ENCODE data around the gene CACNA1G. TPM values are rescaled to one million over a fixed set of nuclear protein-coding genes. Genes with fewer than 3 reads are reported as not detected.

Gene CACNA1G
- total RNA-seq, 2 experiments from 2014 or later, result not detected

DNA sequence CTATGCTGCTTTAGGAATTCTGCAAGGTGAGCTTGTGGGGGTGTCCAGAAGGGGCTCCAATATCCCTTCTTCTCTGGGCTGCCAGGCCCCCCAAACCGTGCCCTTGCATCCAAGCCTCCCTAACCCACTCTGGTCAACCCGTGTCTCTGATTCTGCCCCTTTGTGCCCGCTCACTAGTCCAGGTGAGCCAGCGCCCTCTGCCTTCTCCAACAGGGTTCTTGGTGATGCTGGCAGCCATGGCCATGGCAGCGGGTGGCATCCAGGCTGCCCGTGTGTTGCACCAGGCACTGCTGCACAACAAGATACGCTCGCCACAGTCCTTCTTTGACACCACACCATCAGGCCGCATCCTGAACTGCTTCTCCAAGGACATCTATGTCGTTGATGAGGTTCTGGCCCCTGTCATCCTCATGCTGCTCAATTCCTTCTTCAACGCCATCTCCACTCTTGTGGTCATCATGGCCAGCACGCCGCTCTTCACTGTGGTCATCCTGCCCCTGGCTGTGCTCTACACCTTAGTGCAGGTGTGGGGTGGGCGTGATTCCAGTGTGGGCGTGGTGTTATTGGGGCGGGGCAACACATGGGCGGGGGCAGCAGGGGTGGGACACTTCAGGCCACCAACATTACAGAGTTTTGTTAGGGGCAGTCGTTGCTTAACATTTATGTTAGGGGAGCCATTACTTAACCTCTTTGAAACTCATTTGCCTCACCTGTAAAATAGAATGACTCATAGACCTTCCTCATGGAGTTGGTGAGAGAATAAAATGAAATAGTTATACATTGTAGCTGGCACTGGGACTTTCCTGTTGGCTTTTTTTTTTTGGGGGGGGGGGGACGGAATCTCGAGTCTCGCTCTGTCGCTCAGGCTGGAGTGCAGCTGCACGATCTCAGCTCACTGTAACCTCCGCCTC is 115.8 kb downstream of the CACNA1G start:
- Mint-ChIP-seq H3K4me1 (peaks cover 3% of the 10 kb centered on the region), H3K9me3 (ENCODE audit: low read depth) (no peaks in the 10 kb centered on the region), H3K27ac (no peak overlapping the region), H3K36me3 (no peaks in the 10 kb centered on the region), H3K27me3 (peaks cover 7% of the 10 kb centered on the region), H3K4me3 (no peak overlapping the region)
- DNase-seq (no peak), ATAC-seq (no peak)
- CTCF ChIA-PET, result interaction anchor here (0.6 kb wide), 1 partner anchor 15 kb away, joined by 3 read pairs; no protein-coding TSS in a partner anchor

Other genes with a start within 250 kb of the CACNA1G start
- 10 to 100 TPM; 33.1 to 38.2 TPM for gene XYLT2, start 214.6 kb upstream of the CACNA1G start, total RNA-seq
- gene MRPL27, start 187.5 kb upstream of the CACNA1G start, total RNA-seq, result 10 to 100 TPM; 65.7 to 81.8 TPM
- gene EME1, start 187.5 kb upstream of the CACNA1G start, total RNA-seq, result 10 to 100 TPM; 34.0 to 40.8 TPM
- 10 to 100 TPM; 71.5 to 82.6 TPM for gene LRRC59, start 163.2 kb upstream of the CACNA1G start, total RNA-seq
- gene ACSF2, start 134.5 kb upstream of the CACNA1G start, total RNA-seq, result 10 to 100 TPM; 34.6 to 49.4 TPM
- not detected for gene CHAD, start 91.8 kb upstream of the CACNA1G start, total RNA-seq
- gene RSAD1, start 81.9 kb upstream of the CACNA1G start, total RNA-seq, result 10 to 100 TPM; 30.3 to 33.2 TPM
- gene MYCBPAP, start 52.3 kb upstream of the CACNA1G start, total RNA-seq, result 10 to 100 TPM in 1 of 2 experiments, 1 to 10 TPM in 1; 6.7 to 13.9 TPM
- not detected for gene EPN3, start 28.0 kb upstream of the CACNA1G start, total RNA-seq
- 10 to 100 TPM; 29.9 to 35.2 TPM for gene SPATA20, start 13.5 kb upstream of the CACNA1G start, total RNA-seq
- not detected for gene ABCC3, start 74.2 kb downstream of the CACNA1G start, total RNA-seq
- gene ANKRD40, start 147.2 kb downstream of the CACNA1G start, total RNA-seq, result 10 to 100 TPM; 30.5 to 39.3 TPM
- 100 to 1,000 TPM; 147 to 193 TPM for gene LUC7L3, start 158.9 kb downstream of the CACNA1G start, total RNA-seq
- not detected for gene ANKRD40CL, start 206.8 kb downstream of the CACNA1G start, total RNA-seq